H1 (cell line): Measurements from ENCODE around the gene SEC23IP. TPM values are rescaled to one million over a fixed set of nuclear protein-coding genes. Genes with fewer than 3 reads are reported as not detected.

Source experiments
- CTCF ChIA-PET: fragments of 300-600 bp; sonication (Branson Sonifier 250); formaldehyde crosslinking; loops from one replicate; lab custom pipeline; 2021; ENCODE audit not compliant: partially characterized antibody; lab: Charles Lee
- POLR2A ChIA-PET: fragments of 300-600 bp; sonication (Branson Sonifier 250); formaldehyde crosslinking; loops from one replicate; lab custom pipeline; 2021; ENCODE audit warnings: inconsistent platforms; ENCODE audit not compliant: partially characterized antibody; lab: Charles Lee
- DNase-seq, 2 experiments: peaks; one replicate each; pipeline versions ENCODE4 v3.0.0 to v3.0.0-alpha.2; 2010 to 2022; ENCODE audit warnings: low spot score in 2 of 2, low read depth in 1 of 2, mixed read lengths in 1 of 2
- FAIRE-seq: peaks from 2 replicates; lab custom pipeline; 2011; peaks lifted over from hg19 to GRCh38; lab: Jason Lieb, UNC
- H2AFZ ChIP-seq: 2 replicates; pipeline ENCODE4 v1.8.1; 2012; ENCODE audit warnings: low read length, inconsistent platforms
- H2AK5ac ChIP-seq: 2 replicates; pipeline ENCODE4 v1.6.1; 2013; ENCODE audit warnings: low read depth, low read length
- H2BK120ac ChIP-seq: replicated peaks from 2 replicates; pipeline ENCODE3; 2013; ENCODE audit warnings: low read depth, low read length, inconsistent platforms
- H2BK12ac ChIP-seq: 2 replicates; pipeline ENCODE4 v1.6.1; 2013; ENCODE audit warnings: low read depth, low read length
- H2BK15ac ChIP-seq: 2 replicates; pipeline ENCODE4 v1.6.1; 2013; ENCODE audit warnings: low read length
- H2BK20ac ChIP-seq: 2 replicates; pipeline ENCODE4 v1.6.1; 2013; ENCODE audit warnings: low read length
- H2BK5ac ChIP-seq: 2 replicates; pipeline ENCODE4 v1.6.1; 2013; ENCODE audit warnings: low read depth, low read length
- H3K14ac ChIP-seq: 2 replicates; pipeline ENCODE4 v1.6.1; 2013; ENCODE audit warnings: inconsistent platforms; ENCODE audit not compliant: insufficient read length
- H3K18ac ChIP-seq: 2 replicates; pipeline ENCODE4 v1.6.1; 2013; ENCODE audit warnings: low read length; ENCODE audit errors: extremely low read depth
- H3K23ac ChIP-seq: 2 replicates; pipeline ENCODE4 v1.6.1; 2013; ENCODE audit warnings: inconsistent platforms; ENCODE audit not compliant: insufficient read length
- H3K23me2 ChIP-seq: 2 replicates; pipeline ENCODE4 v1.6.1; 2013; ENCODE audit warnings: low read depth, low read length
- H3K27ac ChIP-seq: 2 replicates; pipeline ENCODE4 v1.6.1; 2011; ENCODE audit warnings: low read depth, low read length, inconsistent platforms
- H3K27me3 ChIP-seq, 4 experiments: replicated peaks in 1 of 4; 1 replicate in 1 of 4; 2 replicates in 3 of 4; pipeline versions ENCODE4 v1.6.1 to v1.8.1; 2011 to 2013; ENCODE audit warnings: low read length in 3 of 4, mild to moderate bottlenecking in 3 of 4, inconsistent platforms in 2 of 4, mixed read lengths in 2 of 4, moderate library complexity in 1 of 4; ENCODE audit not compliant: control insufficient read depth in 3 of 4, insufficient read depth in 3 of 4; ENCODE audit errors: extremely low read depth in 1 of 4
- H3K36me3 ChIP-seq, 4 experiments: 2 replicates each; pipeline versions ENCODE4 v1.6.1 to v1.8.1; 2011 to 2013; ENCODE audit warnings: mild to moderate bottlenecking in 4 of 4, low read length in 3 of 4, moderate library complexity in 2 of 4, control low read depth in 1 of 4, inconsistent platforms in 1 of 4; ENCODE audit not compliant: insufficient read depth in 4 of 4, control insufficient read depth in 2 of 4
- H3K4ac ChIP-seq: replicated peaks from 2 replicates; pipeline ENCODE3; 2013; ENCODE audit warnings: low read length, low read depth, mixed read lengths, inconsistent platforms; ENCODE audit not compliant: insufficient read length
- H3K4me1 ChIP-seq, 4 experiments: replicated peaks in 1 of 4; 1 replicate in 1 of 4; 2 replicates in 3 of 4; pipeline versions ENCODE4 v1.6.1 to v1.8.1; 2011 to 2013; ENCODE audit warnings: low read length in 3 of 4, inconsistent platforms in 2 of 4, mixed read lengths in 1 of 4; ENCODE audit not compliant: insufficient read depth in 4 of 4, control insufficient read depth in 3 of 4
- H3K4me2 ChIP-seq, 2 experiments: 2 replicates each; pipeline versions ENCODE4 v1.6.1 to v1.8.1; 2011 to 2013; ENCODE audit warnings: low read depth in 2 of 2, low read length in 2 of 2, control low read depth in 1 of 2, inconsistent platforms in 1 of 2, mild to moderate bottlenecking in 1 of 2; ENCODE audit not compliant: insufficient read depth in 1 of 2
- H3K4me3 ChIP-seq, 4 experiments: fragments of 200-600, 300-600 bp in 1 of 4; sonication (generic), shearing (Covaris generic), sonication (Bioruptor Twin) in 1 of 4; 2 replicates each; pipeline versions ENCODE4 v1.5.1 to v1.8.1; 2011 to 2016; ENCODE audit warnings: low read length in 4 of 4, low read depth in 3 of 4, control low read depth in 2 of 4, inconsistent platforms in 2 of 4, mild to moderate bottlenecking in 2 of 4, mixed read lengths in 1 of 4, moderate library complexity in 1 of 4; ENCODE audit not compliant: insufficient read depth in 2 of 4; ENCODE audit errors: extremely low read depth in 1 of 4
- H3K56ac ChIP-seq: replicated peaks from 2 replicates; pipeline ENCODE3; 2013; ENCODE audit warnings: low read depth, mild to moderate bottlenecking, mixed read lengths, low read length, inconsistent platforms; ENCODE audit not compliant: insufficient read length
- H3K79me1 ChIP-seq: 2 replicates; pipeline ENCODE4 v1.6.1; 2013; ENCODE audit warnings: low read depth, low read length, control low read depth
- H3K79me2 ChIP-seq, 2 experiments: 2 replicates each; pipeline versions ENCODE4 v1.6.1 to v1.8.1; 2012 to 2013; ENCODE audit warnings: low read length in 2 of 2, mild to moderate bottlenecking in 2 of 2, inconsistent platforms in 1 of 2; ENCODE audit not compliant: insufficient read depth in 2 of 2, control insufficient read depth in 1 of 2
- H3K9ac ChIP-seq, 4 experiments: replicated peaks in 1 of 4; 1 replicate in 1 of 4; 2 replicates in 3 of 4; pipeline versions ENCODE4 v1.6.1 to v1.8.1; 2011 to 2013; ENCODE audit warnings: low read depth in 3 of 4, low read length in 3 of 4, control low read depth in 2 of 4, mild to moderate bottlenecking in 2 of 4, moderate library complexity in 2 of 4, inconsistent platforms in 1 of 4; ENCODE audit errors: extremely low read depth in 1 of 4
- H3K9me3 ChIP-seq, 2 experiments: 2 replicates each; pipeline versions ENCODE4 v1.6.1 to v1.8.1; 2012 to 2013; ENCODE audit warnings: mild to moderate bottlenecking in 2 of 2, moderate library complexity in 2 of 2, control low read depth in 1 of 2, inconsistent platforms in 1 of 2, low read depth in 1 of 2, low read length in 1 of 2, mixed read lengths in 1 of 2; ENCODE audit not compliant: insufficient read depth in 2 of 2
- H4K20me1 ChIP-seq, 2 experiments: replicated peaks in 1 of 2; 2 replicates each; pipeline versions ENCODE3 to v1.8.1; 2011 to 2013; ENCODE audit warnings: inconsistent platforms in 2 of 2, low read length in 2 of 2, mild to moderate bottlenecking in 1 of 2; ENCODE audit not compliant: insufficient read depth in 2 of 2, control insufficient read depth in 1 of 2
- H4K5ac ChIP-seq: 2 replicates; pipeline ENCODE4 v1.6.1; 2013; ENCODE audit warnings: low read length, low read depth, mixed read lengths, inconsistent platforms; ENCODE audit not compliant: insufficient read length
- H4K8ac ChIP-seq: 2 replicates; pipeline ENCODE4 v1.8.0; 2013; ENCODE audit warnings: mild to moderate bottlenecking, moderate library complexity, low read length, inconsistent platforms; ENCODE audit not compliant: insufficient read depth; ENCODE audit errors: extremely low read depth
- H4K91ac ChIP-seq: replicated peaks from 2 replicates; pipeline ENCODE3; 2013; ENCODE audit warnings: low read length, mixed read lengths, inconsistent platforms; ENCODE audit not compliant: insufficient read length
- ATF3 ChIP-seq: IDR thresholded peaks from 2 replicates; pipeline ENCODE4 v1.6.1; 2011; ENCODE audit warnings: low read depth, mild to moderate bottlenecking, low read length; ENCODE audit not compliant: insufficient read depth
- BCL11A ChIP-seq, 2 experiments: IDR thresholded peaks; one replicate each; pipeline ENCODE4 v1.6.1; 2011; ENCODE audit warnings: low read depth in 2 of 2, low read length in 2 of 2, mild to moderate bottlenecking in 2 of 2
- CTCF ChIP-seq, 3 experiments: IDR thresholded peaks; 1 replicate in 2 of 3; 2 replicates in 1 of 3; pipeline versions ENCODE4 v1.5.1 to v1.6.1; 2011; ENCODE audit warnings: low read length in 3 of 3, mild to moderate bottlenecking in 3 of 3, inconsistent platforms in 2 of 3, low read depth in 1 of 3, moderate library complexity in 1 of 3; ENCODE audit not compliant: insufficient read depth in 1 of 3; ENCODE audit errors: control extremely low read depth in 1 of 3
- E2F6 ChIP-seq: IDR thresholded peaks from 2 replicates; pipeline ENCODE4 v1.6.1; 2012; ENCODE audit warnings: inconsistent platforms
- HDAC6 ChIP-seq: IDR thresholded peaks from one replicate; pipeline ENCODE4 v1.7.1; 2012; ENCODE audit warnings: low read depth, mild to moderate bottlenecking, inconsistent platforms, low read length, moderate library complexity
- RBBP5 ChIP-seq: IDR thresholded peaks from 2 replicates; pipeline ENCODE4 v1.7.1; 2012; ENCODE audit warnings: low read depth, mild to moderate bottlenecking, inconsistent platforms, low read length, moderate library complexity, borderline replicate concordance
- SIX5 ChIP-seq: IDR thresholded peaks from 2 replicates; pipeline ENCODE4 v1.6.1; 2011; ENCODE audit warnings: mild to moderate bottlenecking, low read depth, low read length
- WGBS, 2 experiments: shearing (Covaris generic) in 1 of 2; methylation state at CpG; one replicate each; pipeline versions ENCODE4 v1.1.6 to v1.1.7; 2013 to 2015; ENCODE audit warnings: low lambda C conversion rate in 2 of 2, mixed read lengths in 2 of 2, inconsistent platforms in 1 of 2, low coverage in 1 of 2, missing lambda C conversion rate in 1 of 2; ENCODE audit not compliant: insufficient replicate concordance in 2 of 2, insufficient coverage in 1 of 2, insufficient read length in 1 of 2; ENCODE audit errors: extremely low coverage in 1 of 2, missing lambda C conversion rate in 1 of 2; 5-methylcytosine and 5-hydroxymethylcytosine counted together
- polyA plus RNA-seq, 7 experiments: library from polyadenylated mRNA; depleted of rRNA in 3 of 7; stranded (reverse) in 5 of 7; unstranded in 2 of 7; fragments of >200 nt in 5 of 7; fragments of 200-250 nt in 2 of 7; gene quantifications; 1 replicate in 5 of 7; 2 replicates in 1 of 7; 4 replicates in 1 of 7; pipeline versions ENCODE4 v1.2.1 to v1.2.3, GENCODE V29; 2011 to 2013; ENCODE audit warnings: missing spikeins in 2 of 7, mixed read lengths in 2 of 7
- total RNA-seq: library from RNA; stranded (reverse); fragmentation: NEBNext Ultra II Directional; extraction: Animal tissue kit (Norgen Biotek cat#: 25700); gene quantifications from 2 replicates; pipeline ENCODE4 v1.2.1, GENCODE V29; 2021

Gene SEC23IP
- total and polyA plus RNA-seq, 2 of the 8 experiments (the other 6 are each of a cell fraction or from before 2014, with no cell fraction given) = 29.0 to 105 TPM

- DNase-seq = no peak
- no peak for TF ChIP-seq E2F6
- no peak for TF ChIP-seq RBBP5
- TF ChIP-seq SIX5 = no peak
- no peak for TF ChIP-seq ATF3
- no peak for TF ChIP-seq HDAC6
- TF ChIP-seq CTCF (IDR thresholded peaks at IDR 0.05; ENCODE audit: control extremely low read depth in 1 of 3, insufficient read depth in 1 of 3, low read depth in 1 of 3, low read length in 3 of 3) = no peak
- TF ChIP-seq BCL11A (IDR thresholded peaks at IDR 0.05; ENCODE audit: low read depth in 2 of 2, low read length in 2 of 2) = no peak
- TF ChIP-seq, all 59 proteins: peak for 0
- Histone ChIP-seq H4K8ac (no peak overlapping the region), H3K23me2 (no peaks in the 10 kb centered on the region), H2BK20ac (no peak overlapping the region), H4K5ac (no peak overlapping the region), H3K4me1 (no peaks in the 10 kb centered on the region), H2BK5ac (no peak overlapping the region), H4K91ac (no peak overlapping the region), H2BK15ac (no peak overlapping the region), H3K18ac (no peak overlapping the region), H3K27ac (no peak overlapping the region), H3K4me2 (no peak overlapping the region), H3K56ac (no peak overlapping the region), H2AK5ac (no peak overlapping the region), H3K9me3 (no peaks in the 10 kb centered on the region), H3K27me3 (no peaks in the 10 kb centered on the region), H3K4me3 (no peak overlapping the region), H3K36me3 (peaks cover 8 to 33% (median 17%) of the 10 kb centered on the region in 4 experiments; a peak in 7 of 8 replicates), H3K4ac (no peak overlapping the region), H3K14ac (no peak overlapping the region), H3K9ac (no peak overlapping the region), H3K23ac (no peak overlapping the region), H4K20me1 (no peaks in the 10 kb centered on the region), H2BK12ac (no peak overlapping the region), H2AFZ (no peak overlapping the region), H3K79me2 (no peaks in the 10 kb centered on the region), H3K79me1 (no peaks in the 10 kb centered on the region), H2BK120ac (no peak overlapping the region)
- CTCF ChIA-PET = interaction anchor here (0.7 to 1.8 kb wide), 4 partner anchors 10 to 377 kb away, joined by 3 to 4 read pairs (median 3); no protein-coding TSS in a partner anchor
- WGBS, 2 experiments = 97% methylated on average over 2 of the region's 2 CpGs; no CpG with 5 or more reads in 1 of the 2 experiments
- no peak for FAIRE-seq
- POLR2A ChIA-PET = interaction anchor here (0.6 kb wide), 1 partner anchor 12 kb away, joined by 3 read pairs; no protein-coding TSS in a partner anchor
Measured at GRCh38 chr10:119942973-119943372, 50.4 kb downstream of the SEC23IP start.
